Neuronal stem cell (in vitro differentiated cells): Measurements from ENCODE around the gene FAM241B.
A peak's percentile ranks its signal among the peaks of the same experiment; 100 is the strongest.

Experiments
- DNase-seq: peaks from one replicate; pipeline ENCODE4 v3.0.0-alpha.2; 2013; ENCODE audit warnings: low spot score
- H2AFZ ChIP-seq: one replicate; pipeline ENCODE4 v1.6.1; 2013; ENCODE audit warnings: mild to moderate bottlenecking, low read length, inconsistent platforms
- H2AK5ac ChIP-seq: 2 replicates; pipeline ENCODE4 v1.6.1; 2013; ENCODE audit warnings: low read depth, mild to moderate bottlenecking, inconsistent platforms, low read length, moderate library complexity, mixed read lengths
- H2BK120ac ChIP-seq: 2 replicates; pipeline ENCODE4 v1.6.1; 2013; ENCODE audit warnings: low read depth, mild to moderate bottlenecking, inconsistent platforms, low read length, moderate library complexity, mixed read lengths
- H2BK12ac ChIP-seq: one replicate; pipeline ENCODE4 v1.6.1; 2013; ENCODE audit warnings: low read length, inconsistent platforms
- H2BK15ac ChIP-seq: 2 replicates; pipeline ENCODE4 v1.6.1; 2013; ENCODE audit warnings: mild to moderate bottlenecking, low read length, inconsistent platforms, mixed read lengths
- H2BK5ac ChIP-seq: one replicate; pipeline ENCODE4 v1.6.1; 2013; ENCODE audit warnings: inconsistent platforms, mild to moderate bottlenecking, low read length, moderate library complexity
- H3K14ac ChIP-seq: one replicate; pipeline ENCODE4 v1.6.1; 2013; ENCODE audit warnings: low read length, inconsistent platforms
- H3K18ac ChIP-seq: 2 replicates; pipeline ENCODE4 v1.6.1; 2013; ENCODE audit warnings: low read length, inconsistent platforms
- H3K23ac ChIP-seq: 2 replicates; pipeline ENCODE4 v1.6.1; 2013; ENCODE audit warnings: low read depth, mild to moderate bottlenecking, mixed read lengths, low read length, inconsistent platforms; ENCODE audit not compliant: poor library complexity
- H3K27ac ChIP-seq: replicated peaks from 3 replicates; pipeline ENCODE4 v1.5.1; 2013; ENCODE audit warnings: low read length, inconsistent platforms
- H3K27me3 ChIP-seq, 3 experiments: 2 replicates each; pipeline ENCODE4 v1.6.1; 2013; ENCODE audit warnings: low read length in 3 of 3, mild to moderate bottlenecking in 2 of 3, inconsistent platforms in 1 of 3, low read depth in 1 of 3, mixed read lengths in 1 of 3, moderate library complexity in 1 of 3; ENCODE audit not compliant: control insufficient read depth in 3 of 3, insufficient read depth in 3 of 3
- H3K36me3 ChIP-seq, 2 donors: replicated peaks in 1 of 2; 2 replicates each; pipeline ENCODE4 v1.6.1; 2013; ENCODE audit warnings: low read length in 2 of 2; ENCODE audit not compliant: control insufficient read depth in 2 of 2, insufficient read depth in 2 of 2
- H3K4ac ChIP-seq: 2 replicates; pipeline ENCODE4 v1.6.1; 2013; ENCODE audit warnings: inconsistent platforms, mild to moderate bottlenecking, low read length, moderate library complexity
- H3K4me1 ChIP-seq, 2 donors: 1 replicate in 1 of 2; 2 replicates in 1 of 2; pipeline ENCODE4 v1.6.1; 2013; ENCODE audit warnings: low read length in 2 of 2, low read depth in 1 of 2; ENCODE audit not compliant: control insufficient read depth in 2 of 2, insufficient read depth in 1 of 2
- H3K4me2 ChIP-seq: one replicate; pipeline ENCODE4 v1.6.1; 2013; ENCODE audit warnings: mild to moderate bottlenecking, low read length, inconsistent platforms; ENCODE audit not compliant: insufficient read depth, poor library complexity, severe bottlenecking
- H3K4me3 ChIP-seq, 2 donors: 2 replicates each; pipeline ENCODE4 v1.5.1; 2013; ENCODE audit warnings: low read length in 2 of 2, mild to moderate bottlenecking in 2 of 2, inconsistent platforms in 1 of 2, moderate library complexity in 1 of 2
- H3K79me1 ChIP-seq: one replicate; pipeline ENCODE4 v1.6.1; 2013; ENCODE audit warnings: low read depth, mild to moderate bottlenecking, inconsistent platforms, low read length, moderate library complexity
- H3K9ac ChIP-seq: one replicate; pipeline ENCODE4 v1.6.1; 2013; ENCODE audit warnings: mild to moderate bottlenecking, low read depth, low read length, inconsistent platforms; ENCODE audit not compliant: poor library complexity
- H3K9me3 ChIP-seq, 2 donors: replicated peaks in 1 of 2; 2 replicates each; pipeline versions ENCODE3 to v1.6.1; 2013; ENCODE audit warnings: low read length in 2 of 2, mild to moderate bottlenecking in 2 of 2, inconsistent platforms in 1 of 2, low read depth in 1 of 2, mixed read lengths in 1 of 2, moderate library complexity in 1 of 2; ENCODE audit not compliant: control insufficient read depth in 2 of 2, insufficient read depth in 1 of 2
- H4K8ac ChIP-seq: one replicate; pipeline ENCODE4 v1.6.1; 2013; ENCODE audit warnings: low read depth, mild to moderate bottlenecking, inconsistent platforms, low read length, moderate library complexity
- H4K91ac ChIP-seq: one replicate; pipeline ENCODE4 v1.6.1; 2013; ENCODE audit warnings: low read length, low read depth, mild to moderate bottlenecking, inconsistent platforms; ENCODE audit not compliant: poor library complexity
- WGBS, 2 donors: extraction: QIAGEN DNeasy Blood & Tissue Kit; methylation state at CpG; one replicate each; pipeline ENCODE4 v1.1.7; 2013; ENCODE audit warnings: missing lambda C conversion rate in 2 of 2, mixed read lengths in 1 of 2; ENCODE audit not compliant: insufficient read length in 2 of 2, insufficient replicate concordance in 1 of 2; ENCODE audit errors: extremely low coverage in 2 of 2; 5-methylcytosine and 5-hydroxymethylcytosine counted together

The FAM241B gene

DNA sequence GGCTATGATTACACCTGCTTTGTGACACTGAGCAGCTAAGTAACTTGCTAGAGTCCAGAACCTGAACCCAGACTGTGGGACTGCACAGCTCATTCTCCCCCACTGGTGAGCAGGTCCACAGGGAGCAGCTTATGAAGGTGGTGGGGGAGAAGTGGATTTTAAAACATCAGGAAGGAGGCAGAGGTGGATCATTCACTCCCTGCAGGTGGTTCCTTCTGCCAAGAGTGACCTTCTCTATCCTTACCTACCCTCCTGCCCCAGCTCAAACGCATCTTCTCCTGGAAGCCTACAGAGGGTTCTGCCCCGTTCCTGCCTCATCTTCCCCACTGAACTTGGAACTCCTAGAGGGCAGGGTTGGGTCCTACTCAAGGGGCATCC is 539 bp upstream of the FAM241B start:
- no peak overlapping the region for H3K14ac ChIP-seq
- H3K36me3 ChIP-seq, result peaks cover 20 to 24% of the 10 kb centered on the region in 2 donors
- H3K4me2 ChIP-seq, result peak overlapping the region; percentile 46
- peak overlapping the region; percentile 51 to 65 for H3K4me3 ChIP-seq
- peak overlapping the region; percentile 39 for H3K18ac ChIP-seq
- peaks cover 7% of the 10 kb centered on the region for H3K79me1 ChIP-seq
- WGBS, 2 donors, result no CpG with 5 or more reads among the region's 2 CpGs
- H3K4ac ChIP-seq, result no peak overlapping the region
- H2AK5ac ChIP-seq, result peak overlapping the region; percentile 20
- no peak for DNase-seq
- H3K4me1 ChIP-seq, result peaks cover 2 to 6% of the 10 kb centered on the region in 2 donors
- no peak overlapping the region for H4K91ac ChIP-seq
- peaks cover 0 to 7% (median 0%) of the 10 kb centered on the region in 3 experiments for H3K27me3 ChIP-seq
- H2BK5ac ChIP-seq, result no peak overlapping the region
- no peak overlapping the region for H4K8ac ChIP-seq
- no peak overlapping the region for H2BK120ac ChIP-seq
- H3K23ac ChIP-seq, result no peak overlapping the region
- no peaks in the 10 kb centered on the region for H3K9me3 ChIP-seq
- no peak overlapping the region for H2BK12ac ChIP-seq
- no peak overlapping the region for H2BK15ac ChIP-seq
- peak overlapping the region; percentile 87 for H2AFZ ChIP-seq
- H3K9ac ChIP-seq, result no peak overlapping the region
- no peak overlapping the region for H3K27ac ChIP-seq

DNA sequence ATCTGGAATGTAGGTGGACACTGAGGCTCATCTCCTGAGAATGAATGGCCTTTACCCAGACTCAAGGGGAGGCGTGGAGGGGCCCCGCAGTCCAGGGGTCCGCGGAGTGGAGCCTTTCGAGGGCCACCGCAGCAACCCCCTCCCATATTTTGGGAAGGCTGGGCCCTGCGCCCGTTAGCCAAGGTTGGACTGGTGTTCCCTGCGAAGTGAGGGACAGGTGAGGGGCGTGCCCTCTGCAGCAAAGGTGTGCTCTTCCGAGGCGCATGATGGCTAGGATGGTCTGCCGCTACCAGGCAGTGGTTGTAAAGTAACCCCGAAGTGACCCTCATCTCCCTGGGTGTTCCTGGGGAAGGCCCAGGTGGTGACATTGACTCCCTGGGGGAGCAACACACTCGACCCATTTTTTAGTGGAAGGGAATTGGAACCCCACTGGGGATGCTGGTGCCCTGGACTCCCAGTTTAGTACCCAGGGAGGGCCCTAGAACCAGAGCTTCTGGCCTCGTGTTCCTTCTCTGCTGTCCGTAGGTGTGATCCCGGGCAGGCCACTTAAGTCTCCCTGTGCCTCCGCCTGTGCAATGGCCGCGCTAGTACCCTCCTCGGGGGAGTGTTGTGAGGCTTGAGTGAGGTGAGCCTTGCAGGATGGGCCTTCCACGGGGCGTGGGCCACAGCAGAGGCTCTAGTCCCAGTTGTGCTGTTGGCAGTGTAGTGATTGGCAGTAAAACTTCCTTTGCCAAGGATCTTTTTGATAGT is 779 bp downstream of the FAM241B start:
- peak overlapping the region; percentile 75 for H3K23ac ChIP-seq
- peak overlapping the region; percentile 88 for H2BK15ac ChIP-seq
- H3K9ac ChIP-seq, result peak overlapping the region; percentile 83
- peak overlapping the region; percentile 94 for H2AK5ac ChIP-seq
- H3K4me2 ChIP-seq, result peak overlapping the region; percentile 82
- H3K9me3 ChIP-seq, result no peaks in the 10 kb centered on the region
- peak overlapping the region; percentile 82 for H2BK12ac ChIP-seq
- H4K91ac ChIP-seq, result no peak overlapping the region
- H3K79me1 ChIP-seq, result peaks cover 7% of the 10 kb centered on the region
- H3K4me1 ChIP-seq, result peaks cover 2 to 6% of the 10 kb centered on the region in 2 donors
- peaks cover 20 to 24% of the 10 kb centered on the region in 2 donors for H3K36me3 ChIP-seq
- peak overlapping the region; percentile 93 for H3K18ac ChIP-seq
- peak overlapping the region; percentile 41 for H3K4ac ChIP-seq
- no peak for DNase-seq
- H2BK5ac ChIP-seq, result peak overlapping the region; percentile 22
- H3K4me3 ChIP-seq, result peak overlapping the region; percentile 51 to 91
- H4K8ac ChIP-seq, result no peak overlapping the region
- peak overlapping the region; percentile 64 for H3K14ac ChIP-seq
- peaks cover 0 to 7% (median 0%) of the 10 kb centered on the region in 3 experiments for H3K27me3 ChIP-seq
- WGBS, 2 donors, result no CpG with 5 or more reads among the region's 24 CpGs
- H2AFZ ChIP-seq, result peak overlapping the region; percentile 87
- H3K27ac ChIP-seq, result no peak overlapping the region
- H2BK120ac ChIP-seq, result peak overlapping the region; percentile 85

DNA sequence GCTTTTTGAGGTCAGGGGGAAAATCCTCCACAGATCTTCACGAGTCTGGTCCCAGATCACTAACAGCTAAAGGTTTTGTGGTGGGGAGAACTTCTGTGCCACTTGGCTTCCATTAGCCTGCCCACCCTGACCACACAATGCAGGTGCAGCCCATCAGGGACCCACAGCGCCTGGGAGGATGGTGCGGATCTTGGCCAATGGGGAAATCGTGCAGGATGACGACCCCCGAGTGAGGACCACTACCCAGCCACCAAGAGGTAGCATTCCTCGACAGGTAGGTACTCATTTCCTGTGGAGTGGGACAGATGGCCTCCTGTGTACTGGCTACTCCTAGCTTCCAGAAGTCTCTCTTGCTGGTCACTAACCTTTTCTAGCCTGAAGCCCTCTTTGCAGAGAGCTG is 1.5 kb downstream of the FAM241B start:
- DNase-seq, result no peak
- H3K9ac ChIP-seq, result no peak overlapping the region

DNA sequence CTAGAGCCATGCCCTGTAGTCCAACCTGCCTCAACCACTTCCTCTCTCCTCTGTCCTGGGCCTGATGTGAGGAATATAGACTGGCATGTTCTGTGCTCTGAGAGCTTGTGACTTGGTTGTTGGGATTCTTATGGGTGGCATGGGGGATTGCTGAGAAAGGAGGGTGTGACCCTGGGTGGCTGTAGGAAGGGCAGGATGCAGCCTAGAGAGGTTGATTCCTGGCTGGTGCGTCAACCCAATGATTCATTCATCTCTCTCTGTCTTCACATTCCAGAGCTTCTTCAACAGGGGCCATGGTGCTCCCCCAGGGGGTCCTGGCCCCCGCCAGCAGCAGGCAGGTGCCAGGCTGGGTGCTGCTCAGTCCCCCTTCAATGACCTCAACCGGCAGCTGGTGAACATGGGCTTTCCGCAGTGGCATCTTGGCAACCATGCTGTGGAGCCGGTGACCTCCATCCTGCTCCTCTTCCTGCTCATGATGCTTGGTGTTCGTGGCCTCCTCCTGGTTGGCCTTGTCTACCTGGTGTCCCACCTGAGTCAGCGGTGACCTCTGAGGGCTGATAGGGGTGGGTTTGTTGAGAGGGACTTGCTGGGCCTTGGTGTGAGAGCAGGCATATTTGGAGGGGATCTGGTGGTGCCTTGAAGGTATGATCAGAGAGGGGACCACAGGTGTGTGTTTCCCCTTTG is 2.6 kb downstream of the FAM241B start:
- Histone ChIP-seq H2BK15ac (no peak overlapping the region), H3K27ac (no peak overlapping the region), H3K14ac (no peak overlapping the region), H3K9me3 (no peaks in the 10 kb centered on the region), H3K4me1 (peaks cover 5 to 6% of the 10 kb centered on the region in 2 donors), H3K18ac (no peak overlapping the region), H3K9ac (no peak overlapping the region), H3K4me3 (no peak overlapping the region), H3K36me3 (peaks cover 22 to 24% of the 10 kb centered on the region in 2 donors), H2BK120ac (no peak overlapping the region), H3K4ac (no peak overlapping the region), H3K79me1 (peaks cover 7% of the 10 kb centered on the region), H4K91ac (no peak overlapping the region), H3K4me2 (no peak overlapping the region), H3K27me3 (peaks cover 0 to 7% (median 0%) of the 10 kb centered on the region in 3 experiments), H2BK5ac (no peak overlapping the region), H4K8ac (no peak overlapping the region), H2AFZ (no peak overlapping the region), H3K23ac (no peak overlapping the region), H2BK12ac (no peak overlapping the region), H2AK5ac (no peak overlapping the region)
- WGBS, 2 donors, result no CpG with 5 or more reads among the region's 7 CpGs
- no peak for DNase-seq

More for the DNA sequence above, 1.5 kb downstream of the FAM241B start:
- Histone ChIP-seq H4K91ac (no peak overlapping the region), H3K79me1 (peaks cover 7% of the 10 kb centered on the region), H3K4ac (no peak overlapping the region), H3K23ac (no peak overlapping the region), H2AFZ (no peak overlapping the region), H2AK5ac (no peak overlapping the region), H2BK120ac (no peak overlapping the region), H3K18ac (no peak overlapping the region), H4K8ac (no peak overlapping the region), H3K4me3 (no peak overlapping the region), H3K14ac (no peak overlapping the region), H2BK5ac (no peak overlapping the region), H2BK12ac (no peak overlapping the region), H3K4me2 (no peak overlapping the region), H2BK15ac (no peak overlapping the region), H3K27me3 (peaks cover 0 to 7% (median 0%) of the 10 kb centered on the region in 3 experiments), H3K4me1 (peaks cover 2 to 6% of the 10 kb centered on the region in 2 donors), H3K36me3 (peaks cover 21 to 24% of the 10 kb centered on the region in 2 donors), H3K9me3 (no peaks in the 10 kb centered on the region), H3K27ac (no peak overlapping the region)
- WGBS, 2 donors, result no CpG with 5 or more reads among the region's 7 CpGs
